HG03575 (cell line): ENCODE results near the gene TMEM207.

ENCODE experiments used
- ATAC-seq: cut with Tn5 transposase; IDR thresholded peaks from one replicate; pipeline ENCODE4 v1.9.1; 2021; ENCODE audit not compliant: unreplicated experiment, insufficient number of reproducible peaks, low FRiP score; ENCODE audit errors: extremely low read depth

Gene TMEM207

DNA sequence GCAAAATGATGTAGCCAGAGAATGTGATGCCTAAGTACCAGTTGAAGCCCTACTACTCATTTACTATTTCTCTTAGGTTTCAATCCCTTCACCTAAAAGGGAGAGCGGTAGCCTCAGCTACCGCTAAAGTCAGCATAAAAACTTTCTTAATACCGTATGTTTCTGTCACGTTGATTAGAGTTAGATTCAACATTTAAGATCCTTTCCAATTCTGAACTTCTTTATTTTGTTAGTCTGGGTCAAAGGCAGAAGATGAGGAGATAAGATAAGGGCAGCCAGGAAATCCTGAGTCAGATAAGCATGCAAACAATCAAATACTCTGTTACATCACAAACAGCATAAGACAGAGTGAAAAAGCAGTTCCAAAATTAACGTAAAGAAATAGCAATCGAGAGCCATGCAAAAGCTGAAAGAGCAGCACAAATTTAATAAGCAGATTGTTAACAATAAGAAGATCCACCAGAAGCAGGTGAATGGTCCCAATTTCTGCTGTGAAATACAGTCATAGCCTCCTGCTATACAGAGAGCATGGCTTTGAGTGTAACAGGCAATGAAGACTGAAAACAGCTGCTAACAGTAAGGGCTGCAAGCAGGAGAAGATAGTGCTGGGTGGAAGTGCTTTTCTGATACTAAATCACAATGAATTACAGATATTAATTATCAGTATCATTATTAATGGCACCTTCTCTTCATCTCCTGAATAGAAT lies 3.0 kb downstream of the TMEM207 start:
- no peak for ATAC-seq

DNA sequence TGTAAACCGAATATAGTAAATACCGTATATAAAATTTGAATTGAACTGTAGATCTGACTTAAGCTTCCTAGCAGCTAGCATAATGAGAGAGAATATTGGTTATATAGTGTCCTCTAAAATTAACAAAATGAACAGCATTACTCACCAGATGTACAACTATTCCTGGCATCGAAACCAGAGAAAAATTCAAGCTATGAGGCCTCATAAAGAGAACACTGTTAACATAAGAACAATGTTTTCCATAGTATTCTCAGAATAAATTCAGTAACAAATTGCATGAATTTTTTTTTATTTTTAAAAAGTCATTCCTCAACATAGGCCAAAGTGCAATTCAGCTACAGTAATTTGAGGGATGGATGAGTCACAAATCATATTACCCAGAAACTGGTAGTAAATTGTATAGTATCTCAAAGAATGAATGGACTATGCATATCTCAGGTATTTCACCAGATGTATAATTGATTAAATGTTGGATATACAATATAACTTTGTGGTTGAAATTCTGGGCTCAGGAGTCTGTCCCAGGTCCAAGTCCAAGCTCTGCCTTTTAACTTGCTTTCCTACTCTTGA lies 5.0 kb downstream of the TMEM207 start:
- ATAC-seq: no peak

DNA sequence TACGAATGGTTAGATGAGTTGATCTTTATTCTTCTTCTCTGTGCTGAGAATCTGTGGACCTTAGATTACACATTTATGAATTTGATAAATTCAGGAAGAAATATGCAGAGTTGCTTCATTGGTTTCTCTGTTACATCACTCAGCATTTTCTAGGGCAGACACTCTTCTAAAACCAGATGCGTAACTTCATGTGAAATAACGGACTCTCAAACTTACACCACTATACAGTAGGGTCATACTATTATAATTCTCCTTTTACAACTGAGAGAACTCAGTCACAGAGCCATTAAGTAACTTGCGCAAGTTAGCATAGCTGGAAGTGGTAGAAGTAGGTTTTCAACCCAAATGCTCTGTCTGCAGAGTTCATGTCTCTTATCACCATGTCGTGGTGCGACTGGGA lies 5.7 kb downstream of the TMEM207 start:
- ATAC-seq: no peak

DNA sequence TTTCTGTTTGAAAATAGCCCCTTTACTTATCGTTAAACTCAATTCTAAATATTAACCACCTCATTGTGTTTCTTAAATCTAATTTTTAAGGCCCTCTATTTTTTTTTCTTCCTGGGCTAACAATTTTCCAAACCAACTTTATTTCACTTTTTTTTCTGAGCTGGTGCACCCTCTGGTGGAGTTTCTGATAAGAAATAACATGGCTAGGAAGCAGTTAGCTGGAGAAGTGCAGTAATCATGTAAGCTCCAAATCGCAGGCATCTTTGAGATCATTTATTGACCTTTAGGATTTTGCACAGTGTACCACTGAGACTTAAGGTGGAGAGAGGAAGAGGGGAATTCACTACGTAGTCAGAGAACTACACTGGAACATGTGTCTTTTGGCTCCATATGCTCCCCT lies 6.4 kb downstream of the TMEM207 start:
- ATAC-seq: no peak

DNA sequence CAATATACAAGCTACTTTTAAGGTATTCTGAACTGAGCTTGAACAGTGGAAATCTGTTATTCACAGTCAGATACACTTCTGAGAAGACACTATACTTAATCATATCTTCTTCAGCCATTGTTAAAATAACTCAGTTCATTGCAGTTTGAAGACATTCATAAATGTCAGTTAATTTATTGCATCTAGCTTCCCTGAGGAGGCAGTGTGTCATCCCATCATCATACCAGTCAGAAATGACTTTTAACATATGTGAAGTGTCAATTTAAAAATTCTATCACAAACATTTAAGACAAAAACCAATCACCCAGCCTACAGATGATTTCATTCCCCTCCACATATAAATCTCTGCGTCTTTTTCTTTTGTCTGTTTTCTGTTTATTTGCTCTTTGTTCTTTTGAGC lies 7.5 kb downstream of the TMEM207 start:
- no peak for ATAC-seq

DNA sequence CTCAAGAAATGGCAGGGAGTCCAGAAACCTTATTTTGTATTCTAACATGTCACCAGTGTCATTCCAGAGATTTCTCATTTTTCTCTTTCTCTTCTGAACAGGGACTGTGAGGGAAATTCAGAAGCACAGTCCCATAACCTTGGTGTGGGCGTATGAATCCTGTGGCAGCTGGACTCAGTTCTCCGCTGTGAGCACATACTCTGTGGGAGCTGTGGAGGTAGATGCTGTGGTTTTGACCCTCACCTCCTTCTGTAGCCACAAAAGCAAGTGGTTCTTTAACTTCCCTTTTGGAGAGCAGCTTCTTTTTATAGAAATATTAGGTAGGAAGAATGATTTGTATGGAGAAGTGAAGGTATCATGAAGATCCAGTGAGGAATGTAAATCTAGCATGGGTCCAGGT lies 13.4 kb downstream of the TMEM207 start:
- no peak for ATAC-seq

DNA sequence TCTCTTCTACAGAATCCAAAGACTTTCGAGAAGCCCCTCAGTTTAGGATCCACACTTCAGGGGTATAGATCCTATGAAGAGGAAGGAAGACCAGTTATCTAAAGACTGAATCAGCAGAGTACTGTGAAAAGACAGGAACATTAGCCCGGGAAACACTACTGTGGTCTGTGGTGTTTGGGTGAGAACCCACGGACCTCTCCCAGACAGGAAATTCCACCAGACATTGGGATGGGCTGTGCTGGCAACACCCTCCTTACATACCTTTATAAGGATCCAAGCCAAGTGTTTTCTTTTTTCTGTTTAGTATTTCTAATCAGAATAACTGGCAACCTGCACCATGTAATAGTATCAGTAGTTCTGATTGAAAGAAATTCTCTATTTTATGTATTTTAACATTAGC lies 14.1 kb downstream of the TMEM207 start:
- no peak for ATAC-seq

DNA sequence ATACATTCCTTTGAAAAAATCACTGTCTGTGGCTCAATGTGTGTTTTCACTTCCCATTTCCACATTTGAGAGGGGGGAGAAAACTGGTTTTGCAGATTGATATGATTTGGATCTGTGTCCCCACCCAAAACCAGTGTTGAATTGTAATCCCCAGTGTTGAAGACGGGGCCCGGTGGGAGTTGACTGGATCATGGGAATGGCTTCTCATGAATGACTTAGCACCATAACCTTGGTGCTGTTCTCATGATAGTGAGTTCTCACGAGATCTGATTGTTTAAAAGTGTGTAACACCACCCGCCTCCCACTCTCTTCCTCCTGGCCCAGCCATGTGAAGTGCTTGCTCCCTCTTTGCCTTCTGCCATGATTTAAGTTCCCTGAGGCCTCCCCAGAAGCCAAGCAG lies 16.1 kb downstream of the TMEM207 start:
- ATAC-seq: no peak

DNA sequence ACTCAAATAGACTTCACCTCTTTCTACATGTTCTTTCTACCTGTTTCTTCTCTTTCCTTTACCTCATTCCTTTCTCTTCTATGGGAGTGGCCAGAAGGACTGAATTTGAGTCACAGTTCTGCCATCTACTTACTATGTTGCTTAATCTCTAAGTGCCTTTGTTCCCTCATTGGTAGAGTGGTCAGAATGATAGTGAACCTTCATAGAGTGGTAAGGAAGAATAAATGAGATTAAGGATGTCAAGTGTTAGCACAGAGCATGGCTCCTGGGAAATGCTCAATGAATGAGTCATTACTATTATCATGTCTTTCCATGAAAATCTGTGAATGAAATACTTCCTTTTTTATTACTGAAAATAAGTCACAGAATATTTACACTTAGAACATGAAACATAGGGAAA lies 17.5 kb downstream of the TMEM207 start:
- no peak for ATAC-seq

DNA sequence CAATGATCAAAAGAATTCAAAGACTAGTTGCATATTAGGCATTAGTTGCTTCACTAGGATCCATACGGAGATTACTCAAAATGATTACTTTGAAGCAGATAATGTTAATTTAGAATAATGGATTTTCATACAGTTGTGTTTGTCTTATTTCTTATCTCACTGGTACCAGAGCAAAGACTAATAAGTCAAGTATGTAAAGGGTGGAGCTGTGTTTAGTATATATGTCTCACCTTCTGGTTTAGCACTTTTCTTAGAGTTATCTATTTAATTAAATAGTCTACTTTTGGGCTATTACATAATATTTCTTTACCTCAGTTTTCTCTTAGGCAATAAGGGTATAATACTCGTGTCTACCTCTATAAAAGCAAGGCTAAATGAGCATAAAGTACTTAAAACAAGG lies 18.8 kb downstream of the TMEM207 start:
- no peak for ATAC-seq

DNA sequence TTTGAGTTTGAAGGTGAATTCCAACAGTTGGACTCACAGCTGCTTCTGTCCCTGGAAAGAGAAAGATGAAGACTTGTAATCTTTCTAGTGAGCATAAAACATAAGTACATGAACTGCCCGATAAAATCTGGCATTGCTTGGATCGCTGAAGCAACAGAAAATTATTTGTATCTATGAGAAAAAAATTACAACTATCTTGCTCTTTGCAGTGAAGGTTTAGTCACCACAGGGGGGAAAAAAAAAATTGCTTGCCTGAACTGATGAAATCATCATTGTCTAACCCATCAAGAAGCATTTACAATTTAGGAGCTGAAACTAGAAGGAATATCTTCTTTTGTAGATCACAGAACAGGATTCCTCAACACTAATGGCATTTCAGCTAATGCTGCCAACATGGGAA lies 20.0 kb downstream of the TMEM207 start:
- ATAC-seq: no peak

DNA sequence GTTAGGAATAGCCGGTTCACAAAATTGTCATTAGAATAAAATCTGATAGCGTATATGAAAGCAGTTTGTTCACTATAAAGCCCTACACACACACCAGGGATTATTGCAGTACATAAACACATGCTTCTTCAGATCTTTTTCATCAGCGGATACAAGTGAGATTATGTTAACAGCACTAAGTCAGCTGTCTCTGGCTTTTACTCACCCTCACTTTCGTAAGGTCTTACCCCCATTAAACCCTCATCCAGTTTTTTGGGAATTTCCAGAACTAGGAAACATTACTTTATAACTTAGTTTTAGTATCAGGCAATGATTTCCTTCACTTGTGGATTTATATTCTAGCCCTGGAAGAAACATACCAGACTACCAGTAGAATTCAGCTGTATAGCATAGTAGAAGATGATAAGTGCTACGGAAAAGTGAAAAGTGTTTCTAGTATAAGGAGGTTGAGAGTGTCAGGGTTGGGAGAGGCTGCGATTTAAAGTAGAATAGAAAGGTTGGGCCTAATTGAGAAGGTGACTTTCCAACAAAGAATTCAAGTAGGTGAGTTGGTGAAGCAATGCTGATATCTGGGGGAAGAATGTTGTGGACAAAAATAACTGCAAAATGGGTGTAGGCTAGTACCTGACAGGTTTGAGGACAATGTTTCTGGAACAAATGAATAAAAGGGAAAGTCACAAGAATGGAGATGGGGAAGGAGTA lies 22.7 kb downstream of the TMEM207 start:
- ATAC-seq: no peak

DNA sequence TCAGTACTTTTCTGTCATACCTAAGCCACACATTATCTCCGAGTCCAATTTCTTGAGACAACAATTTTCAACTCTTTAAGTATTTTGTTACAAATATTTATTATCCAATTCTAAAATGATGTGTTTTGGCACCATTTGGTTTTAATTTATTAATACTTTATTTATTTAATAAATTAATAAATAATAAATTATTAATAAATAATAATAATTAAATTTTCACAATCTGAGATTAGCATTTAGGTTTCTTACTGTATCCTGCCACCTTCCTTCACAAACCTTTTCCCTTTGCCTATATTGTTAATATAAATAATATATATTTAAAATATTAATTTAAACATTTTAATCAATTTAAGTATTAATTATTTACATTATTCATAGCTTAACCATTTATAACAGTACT lies 23.9 kb downstream of the TMEM207 start:
- ATAC-seq: no peak

DNA sequence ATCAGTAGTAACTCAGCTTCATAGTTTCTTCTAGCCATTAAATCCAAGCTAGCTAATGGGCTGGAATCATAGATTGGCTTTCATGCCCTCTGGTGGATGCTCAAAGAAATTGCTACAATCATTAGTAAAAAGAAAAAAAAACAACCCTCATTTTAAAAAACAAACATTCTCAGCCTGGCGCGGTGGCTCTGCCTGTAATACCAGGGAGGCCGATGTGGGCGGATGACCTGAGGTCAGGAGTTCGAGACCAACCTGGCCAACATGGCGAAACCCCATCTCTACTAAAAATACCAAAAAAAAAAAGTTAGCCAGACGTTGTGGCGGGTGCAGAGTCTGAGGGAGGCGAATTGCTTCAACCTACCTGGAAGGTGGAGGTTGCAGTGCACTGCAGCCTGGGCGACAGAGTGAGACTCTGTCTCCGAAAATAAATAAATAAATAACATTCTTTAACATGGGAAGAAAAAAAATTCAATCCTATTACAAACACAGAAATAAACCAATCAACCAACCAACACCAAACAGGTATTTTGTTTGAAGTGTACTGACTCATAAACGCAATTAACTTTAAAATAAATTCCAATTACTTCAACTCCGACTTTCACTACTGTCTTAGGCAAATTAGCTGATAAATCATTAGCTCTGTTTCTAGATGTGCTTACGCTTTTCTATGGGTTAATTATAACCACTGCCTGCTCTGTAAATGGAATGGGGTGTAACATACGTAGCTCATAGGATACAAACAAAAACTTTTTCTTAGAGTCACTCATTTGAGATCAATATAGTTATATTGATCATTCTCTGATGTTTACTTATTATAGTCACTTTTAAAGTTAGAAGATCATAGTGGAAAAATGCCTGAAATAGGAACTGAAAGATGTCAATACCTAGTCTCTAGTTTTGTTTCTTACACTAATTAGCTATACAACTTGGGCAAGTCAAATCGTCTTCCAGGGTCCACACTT lies 24.9 kb downstream of the TMEM207 start:
- ATAC-seq: peak; percentile 57

DNA sequence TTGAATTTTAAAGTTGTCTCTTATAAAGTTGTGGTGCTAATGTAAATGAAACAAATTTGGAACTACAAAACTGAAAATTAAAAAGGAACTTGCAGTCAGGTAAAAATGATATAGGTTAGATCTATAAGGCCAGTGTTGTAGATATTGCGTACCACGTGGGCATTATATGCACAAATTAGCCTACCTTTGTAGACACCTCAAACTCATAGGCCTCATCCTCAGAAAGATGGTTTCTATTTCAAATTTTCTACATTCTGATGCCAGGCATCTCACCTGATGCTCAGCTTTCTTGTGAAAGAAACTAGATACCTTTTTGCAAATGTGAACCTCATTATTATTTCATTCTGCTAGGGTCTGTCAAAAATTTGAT lies 25.6 kb downstream of the TMEM207 start:
- ATAC-seq: no peak

DNA sequence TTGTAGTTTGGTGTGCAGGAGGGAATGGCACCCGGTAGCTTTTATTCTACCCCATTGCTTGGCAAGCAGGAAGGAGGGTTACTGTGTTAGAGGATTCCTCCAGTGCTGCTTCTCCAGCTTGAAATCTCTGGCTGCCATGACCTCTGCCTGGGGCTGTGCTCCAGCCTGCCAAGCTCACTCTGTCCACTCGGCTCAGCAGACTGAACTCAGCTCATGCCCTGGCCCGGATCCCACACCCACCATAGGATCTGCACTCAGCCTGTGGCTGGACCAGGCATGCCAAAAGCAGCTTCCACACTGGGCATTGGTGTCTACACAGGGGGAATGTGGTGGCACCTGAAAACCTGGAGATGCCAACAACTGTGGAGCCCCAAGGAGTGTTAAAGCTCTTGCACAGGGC lies 35.4 kb downstream of the TMEM207 start:
- no peak for ATAC-seq

DNA sequence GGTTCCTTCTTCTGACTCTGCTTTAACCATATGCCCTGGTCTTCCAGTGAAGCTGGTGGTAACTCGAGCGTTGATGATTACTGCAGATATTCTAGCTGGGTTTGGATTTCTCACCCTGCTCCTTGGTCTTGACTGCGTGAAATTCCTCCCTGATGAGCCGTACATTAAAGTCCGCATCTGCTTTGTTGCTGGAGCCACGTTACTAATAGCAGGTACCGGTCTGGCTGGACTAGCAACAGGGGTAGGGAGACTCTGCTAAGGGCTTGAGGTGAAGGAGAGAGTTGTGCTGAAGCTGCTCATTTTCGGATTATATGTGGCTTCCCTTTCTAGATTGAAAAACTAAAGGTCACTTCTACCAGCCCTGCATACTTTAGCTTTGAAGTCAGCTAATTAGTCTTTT lies 45.0 kb downstream of the TMEM207 start:
- ATAC-seq: no peak

DNA sequence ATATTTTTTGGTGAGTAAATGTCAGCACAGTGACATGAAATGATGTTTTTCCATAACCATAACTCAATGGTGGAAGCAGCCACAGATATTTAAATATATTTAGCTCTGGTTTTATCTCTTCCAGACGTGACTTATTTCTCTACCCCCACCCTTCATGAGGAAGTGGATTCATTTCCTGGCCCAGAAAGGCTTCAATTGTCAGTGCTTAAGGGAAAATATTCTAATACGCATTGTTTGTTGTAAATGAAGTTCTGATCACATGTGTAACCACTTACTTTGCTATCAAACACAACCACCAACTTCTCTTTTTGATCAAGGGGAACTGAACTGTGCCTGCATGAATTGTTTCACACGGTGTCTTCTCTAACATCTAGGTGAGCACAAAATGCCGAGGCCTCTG lies 47.7 kb downstream of the TMEM207 start:
- ATAC-seq: no peak

DNA sequence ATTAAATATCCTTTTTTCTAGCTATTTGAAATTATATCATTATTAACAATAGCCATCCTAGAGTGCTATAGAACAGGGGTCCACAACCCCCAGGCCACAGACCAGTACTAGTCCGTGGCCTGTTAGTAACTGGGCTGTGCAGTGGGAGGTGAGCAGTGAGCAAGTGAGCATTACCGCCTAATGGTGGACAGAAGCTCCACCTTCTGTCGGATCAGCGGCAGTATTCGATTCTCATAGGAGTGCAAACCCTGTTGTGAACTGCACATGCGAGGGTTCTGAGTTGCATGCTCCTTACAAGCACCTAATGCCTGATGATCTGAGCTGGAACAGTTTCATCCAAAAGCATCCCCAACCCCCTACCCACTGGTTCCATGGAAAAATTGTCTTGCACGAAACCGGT lies 50.0 kb downstream of the TMEM207 start:
- no peak for ATAC-seq

DNA sequence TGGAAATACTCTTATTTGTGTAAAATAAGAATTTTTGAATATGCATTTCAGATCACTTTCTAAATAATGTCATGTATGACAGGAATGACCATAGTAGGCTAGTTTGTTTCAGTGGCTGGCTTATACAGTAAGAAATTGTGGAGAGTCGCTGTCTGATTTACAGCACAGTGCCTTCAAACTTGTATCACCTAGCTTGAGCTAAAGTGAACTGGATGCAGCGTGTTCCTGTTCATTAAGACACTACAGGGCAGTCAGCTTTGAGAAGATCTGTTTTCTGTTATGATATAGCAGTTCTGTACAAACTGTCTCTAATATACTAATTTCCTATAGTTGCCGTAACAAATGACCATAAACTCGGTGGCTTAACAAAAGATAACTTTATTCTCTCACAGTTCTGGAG lies 51.8 kb downstream of the TMEM207 start:
- no peak for ATAC-seq
